ENCODE results near the gene ADGRD1.

- TF ChIP-seq CTCF (IDR thresholded peaks at IDR 0.05): no peak
- no peak for TF ChIP-seq POLR2A (IDR thresholded peaks at IDR 0.05)
These were observed 28.1 kb upstream of the ADGRD1 start for GRCh38 chr12:130925666-130926015.

Data from vagina (tissue), 2 donors.